BE2C (cell line): ENCODE results near the gene GDF11.

Source experiments
- DNase-seq: peaks from one replicate; pipeline ENCODE4 v3.0.0-alpha.2; 2020
- H3K27me3 ChIP-seq: fragments of 250-450 bp; sonication (Bioruptor Pico); 2 replicates; pipeline ENCODE4 v1.5.1; 2020; ENCODE audit warnings: mild to moderate bottlenecking
- H3K36me3 ChIP-seq: fragments of 250-450 bp; sonication (Bioruptor Pico); 2 replicates; pipeline ENCODE4 v1.5.1; 2020; ENCODE audit warnings: mild to moderate bottlenecking
- H3K4me1 ChIP-seq: fragments of 250-450 bp; sonication (Bioruptor Pico); 2 replicates; pipeline ENCODE4 v1.5.1; 2020
- H3K4me3 ChIP-seq: 2 replicates; pipeline ENCODE4 v1.5.1; 2011; ENCODE audit warnings: low read depth, low read length
- H3K9me3 ChIP-seq: fragments of 250-450 bp; sonication (Bioruptor Pico); 2 replicates; pipeline ENCODE4 v1.5.1; 2020
- CTCF ChIP-seq: IDR thresholded peaks from 2 replicates; pipeline ENCODE4 v1.5.1; 2012; ENCODE audit warnings: mild to moderate bottlenecking, low read depth, low read length

The GDF11 gene

GRCh38 chr12:55720071-55720564 lies 22.8 kb upstream of the GDF11 start, which contains the start of gene RDH5:
RDH5 (plus strand) TSS chr12:55720393; CDS start chr12:55721185, 792 bp downstream.
- Histone ChIP-seq H3K4me3 (no peak within 1 kb of the TSS), H3K9me3 (no peaks in the 10 kb centered on the region), H3K4me1 (peaks cover 3% of the 10 kb centered on the region; the same call in 1 of the 2 replicates), H3K36me3 (peaks cover 12% of the 10 kb centered on the region), H3K27me3 (no peaks in the 10 kb centered on the region)
- no peak for DNase-seq
- no peak for TF ChIP-seq CTCF

GRCh38 chr12:55720894-55721444 lies 22.0 kb upstream of the GDF11 start:
- H3K27me3 ChIP-seq: no peaks in the 10 kb centered on the region
- H3K4me1 ChIP-seq: peaks cover 3% of the 10 kb centered on the region; the same call in 1 of the 2 replicates
- peak; percentile 61 for TF ChIP-seq CTCF
- no peaks in the 10 kb centered on the region for H3K9me3 ChIP-seq
- H3K4me3 ChIP-seq: no peak overlapping the region
- DNase-seq: peak; percentile 64
- H3K36me3 ChIP-seq: peaks cover 12% of the 10 kb centered on the region

GRCh38 chr12:55721601-55722213 lies 21.2 kb upstream of the GDF11 start:
- Histone ChIP-seq H3K4me3 (no peak overlapping the region), H3K36me3 (peaks cover 16% of the 10 kb centered on the region), H3K9me3 (no peaks in the 10 kb centered on the region), H3K4me1 (peaks cover 3% of the 10 kb centered on the region; the same call in 1 of the 2 replicates), H3K27me3 (no peaks in the 10 kb centered on the region)
- no peak for DNase-seq
- no peak for TF ChIP-seq CTCF

- H3K9me3 ChIP-seq: no peaks in the 10 kb centered on the region
- no peak for DNase-seq
- no peaks in the 10 kb centered on the region for H3K27me3 ChIP-seq
- peaks cover 18% of the 10 kb centered on the region for H3K36me3 ChIP-seq
- no peaks in the 10 kb centered on the region; the same call in none of the 2 replicates for H3K4me1 ChIP-seq
- TF ChIP-seq CTCF: no peak
- H3K4me3 ChIP-seq: no peak overlapping the region
These were observed 20.0 kb upstream of the GDF11 start for GRCh38 chr12:55722948-55723347.

- DNase-seq: no peak
- Histone ChIP-seq H3K9me3 (no peaks in the 10 kb centered on the region), H3K27me3 (no peaks in the 10 kb centered on the region), H3K36me3 (peaks cover 18% of the 10 kb centered on the region), H3K4me3 (no peak overlapping the region), H3K4me1 (no peaks in the 10 kb centered on the region; the same call in none of the 2 replicates)
- no peak for TF ChIP-seq CTCF
These were observed 19.3 kb upstream of the GDF11 start for GRCh38 chr12:55723516-55724225.
